CD1c-positive myeloid dendritic cell (primary cell): ENCODE results near the gene MAML2.

Experiments
- DNase-seq: peaks from one replicate; pipeline ENCODE4 v3.0.0-alpha.2; 2016; ENCODE audit errors: extremely low spot score

The MAML2 gene

DNA sequence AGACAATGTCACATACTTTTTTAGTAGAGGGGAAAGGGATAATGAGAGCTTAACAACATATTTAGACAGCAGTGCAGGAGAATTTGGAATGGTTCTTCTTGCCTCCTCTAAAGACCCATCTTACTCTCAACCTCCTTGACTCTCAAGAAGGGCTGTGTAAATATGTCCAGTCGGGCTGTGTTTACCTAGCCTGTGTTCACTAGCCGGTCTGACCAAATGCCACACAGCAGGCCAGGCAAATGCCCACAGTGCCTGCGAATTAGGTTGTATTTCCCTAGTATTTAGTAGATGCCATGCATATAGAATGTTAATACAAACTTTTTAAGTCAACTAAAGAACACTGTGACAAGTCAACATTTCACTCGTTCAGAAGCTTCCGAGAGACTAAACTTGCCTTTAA, 367.7 kb downstream of the MAML2 start:
- DNase-seq, result no peak

GRCh38 chr11:95972060-95972459, 370.9 kb downstream of the MAML2 start:
- DNase-seq, result no peak

GRCh38 chr11:95968585-95968984, 374.4 kb downstream of the MAML2 start:
- DNase-seq, result no peak

- DNase-seq, result no peak
These were observed 378.7 kb downstream of the MAML2 start for GRCh38 chr11:95964281-95964680.

DNA sequence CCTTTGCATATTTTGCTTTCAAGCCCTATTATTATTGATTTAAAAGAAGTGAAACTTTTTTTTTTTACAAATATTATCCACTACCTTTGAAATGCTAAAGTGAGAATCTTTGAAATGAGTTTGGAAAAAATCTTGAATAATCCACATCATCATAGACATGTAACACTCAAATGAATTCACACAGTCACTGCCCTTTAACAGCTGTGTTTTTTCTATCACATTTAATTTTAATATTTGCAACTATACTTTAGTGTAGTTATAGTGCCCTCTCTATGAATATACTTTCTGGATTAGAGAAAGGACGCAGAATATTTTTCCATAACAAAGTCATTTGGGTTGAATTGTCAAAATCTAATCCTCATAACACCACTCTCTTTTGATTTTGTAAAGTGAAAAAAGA, 381.2 kb downstream of the MAML2 start:
- no peak for DNase-seq

DNA sequence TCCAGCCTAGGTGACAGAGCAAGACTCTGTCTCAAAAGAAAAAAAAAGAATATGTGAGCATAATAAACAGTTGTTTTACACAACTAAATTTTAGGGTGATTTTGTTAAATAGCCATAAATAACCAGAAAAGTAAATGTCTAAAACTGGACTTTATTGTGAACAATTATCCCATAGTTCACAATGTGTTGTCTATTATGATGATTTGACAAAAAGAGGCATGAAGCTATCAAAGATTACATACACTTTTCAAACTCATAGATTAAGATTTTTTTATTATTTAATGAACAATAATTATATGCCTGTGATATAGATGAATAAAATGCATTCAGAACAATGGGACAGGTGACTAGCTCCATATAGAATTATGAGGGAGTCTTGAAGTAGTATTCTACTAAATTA, 392.1 kb downstream of the MAML2 start:
- DNase-seq, result no peak

DNA sequence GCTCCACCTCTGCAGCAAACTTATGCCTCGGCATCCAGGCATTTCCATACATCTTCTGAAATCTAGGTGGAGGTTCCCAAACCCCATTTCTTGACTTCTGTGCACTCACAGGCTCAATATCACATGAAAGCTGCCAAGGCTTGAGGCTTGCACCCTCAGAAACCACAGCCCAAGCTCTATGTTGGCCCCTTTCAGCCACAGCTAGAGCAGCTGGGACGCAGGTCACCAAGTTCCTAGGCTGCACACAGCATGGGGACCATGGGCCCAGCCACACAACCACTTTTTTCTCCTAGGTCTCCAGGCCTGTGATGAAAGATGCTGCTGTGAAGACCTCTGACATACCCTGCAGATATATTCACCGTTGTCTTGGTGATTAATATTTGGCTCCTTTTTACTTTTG, 394.4 kb downstream of the MAML2 start:
- no peak for DNase-seq

DNA sequence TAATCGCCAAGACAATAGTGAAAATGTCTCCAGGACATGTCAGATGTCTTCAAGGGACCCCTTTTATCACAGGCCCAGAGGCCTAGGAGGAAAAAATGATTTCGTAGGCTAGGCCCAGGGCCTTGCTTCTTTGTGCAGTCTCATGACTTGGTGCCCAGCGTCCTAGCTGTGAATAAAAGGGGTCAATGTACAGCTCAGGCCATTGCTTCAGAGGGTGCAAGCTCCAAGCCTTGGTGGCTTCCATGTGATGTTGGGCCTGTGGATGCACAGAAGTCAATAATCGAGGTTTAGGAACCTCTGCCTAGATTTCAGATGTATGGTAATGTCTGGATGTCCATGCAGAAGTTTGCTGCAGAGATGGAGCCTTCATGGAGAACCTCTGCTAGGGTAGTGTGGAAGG, 398.4 kb downstream of the MAML2 start:
- no peak for DNase-seq

DNA sequence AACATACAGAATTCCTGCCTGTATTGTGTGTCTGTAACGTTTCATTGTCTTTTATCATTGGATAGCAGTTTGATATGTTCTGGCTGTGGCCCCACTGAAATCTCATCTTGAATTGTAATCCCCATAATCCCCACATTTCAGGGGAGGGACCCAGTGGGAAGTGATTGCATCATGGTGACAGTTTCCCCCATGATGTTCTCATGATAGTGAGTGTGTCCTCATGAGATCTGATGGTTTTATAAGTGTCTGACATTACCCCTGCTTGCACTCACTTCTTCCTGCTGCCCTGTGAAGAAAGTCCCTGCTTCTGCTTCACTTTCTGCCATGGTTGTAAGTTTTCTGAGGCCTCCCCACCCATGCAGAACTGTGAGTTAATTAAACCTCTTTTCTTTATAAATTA, 399.4 kb downstream of the MAML2 start:
- no peak for DNase-seq

DNA sequence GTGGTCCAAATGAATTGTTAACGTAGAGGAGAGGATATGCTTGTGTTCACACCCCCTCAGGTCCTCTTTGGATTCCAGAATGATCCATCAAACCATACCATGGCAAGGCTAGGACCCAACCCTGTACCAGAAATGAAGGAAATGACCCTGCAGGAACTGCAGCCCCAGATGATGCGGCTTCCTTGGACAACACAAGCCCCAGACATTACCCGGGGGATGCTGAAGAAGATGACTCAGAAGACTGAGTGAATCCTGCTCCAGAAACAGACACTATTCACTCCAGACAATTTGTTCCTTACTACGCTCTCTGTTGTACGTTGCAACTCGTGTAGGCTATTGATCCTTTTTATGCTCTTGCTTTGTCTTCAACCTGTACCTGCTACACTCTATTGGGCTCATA, 403.9 kb downstream of the MAML2 start:
- DNase-seq, result no peak

- no peak for DNase-seq
These were observed 405.6 kb downstream of the MAML2 start for GRCh38 chr11:95937358-95937757.

- no peak for DNase-seq
These were observed 409.4 kb downstream of the MAML2 start for GRCh38 chr11:95933594-95933993.

- no peak for DNase-seq
These were observed 411.1 kb downstream of the MAML2 start for GRCh38 chr11:95931916-95932315.

GRCh38 chr11:95930948-95931347, 412.0 kb downstream of the MAML2 start:
- no peak for DNase-seq

DNA sequence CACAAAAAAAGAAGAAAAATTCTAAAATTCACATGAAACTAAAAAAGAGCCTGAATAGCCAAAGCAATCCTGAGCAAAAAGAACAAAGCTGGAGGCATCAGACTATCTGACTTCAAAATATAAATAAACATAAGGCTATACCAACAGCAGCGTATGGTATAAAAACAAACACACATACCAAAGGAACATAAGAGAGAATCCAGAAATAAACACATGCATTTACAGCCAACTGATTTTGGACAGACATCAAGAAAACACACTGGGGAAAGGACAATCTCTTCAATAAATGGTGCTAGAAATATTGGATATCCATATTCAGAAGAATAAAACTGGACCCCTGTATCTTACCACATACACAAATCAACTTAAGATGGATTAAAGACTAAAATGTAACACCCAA, 416.3 kb downstream of the MAML2 start:
- no peak for DNase-seq
